ENCODE results near the gene TMED4.

- no peak for TF ChIP-seq CTCF (IDR thresholded peaks at IDR 0.05)
- no peak for TF ChIP-seq EZH2 (IDR thresholded peaks at IDR 0.05; ENCODE audit: borderline replicate concordance, insufficient read depth, low read depth, low read length, poor library complexity, severe bottlenecking)
Observed at GRCh38 chr7:44531421-44532380, 50.3 kb downstream of the TMED4 start.

Measured in B cell (primary cell).